ENCODE results near the gene ACTRT3. TPM values are rescaled to one million over a fixed set of nuclear protein-coding genes. Genes with fewer than 3 reads are reported as not detected.

Gene ACTRT3
- 1.3 and 2.3 TPM in 2 replicates for total RNA-seq (2021)
- Bru-seq, nascent RNA, result percentile 47 among the genes with signal in this experiment
- percentile 49 among the genes with signal in this experiment for BruChase-seq, experiment 1, labeled RNA remaining after a 2-hour chase
- BruChase-seq, experiment 2, labeled RNA remaining after a 6-hour chase, result percentile 60 among the genes with signal in this experiment
- long read RNA-seq, partial matches to known transcripts, result 0 of 1 reads
- long read RNA-seq, other reads (novel, unspliced or antisense), result 0 of 1 reads

DNA sequence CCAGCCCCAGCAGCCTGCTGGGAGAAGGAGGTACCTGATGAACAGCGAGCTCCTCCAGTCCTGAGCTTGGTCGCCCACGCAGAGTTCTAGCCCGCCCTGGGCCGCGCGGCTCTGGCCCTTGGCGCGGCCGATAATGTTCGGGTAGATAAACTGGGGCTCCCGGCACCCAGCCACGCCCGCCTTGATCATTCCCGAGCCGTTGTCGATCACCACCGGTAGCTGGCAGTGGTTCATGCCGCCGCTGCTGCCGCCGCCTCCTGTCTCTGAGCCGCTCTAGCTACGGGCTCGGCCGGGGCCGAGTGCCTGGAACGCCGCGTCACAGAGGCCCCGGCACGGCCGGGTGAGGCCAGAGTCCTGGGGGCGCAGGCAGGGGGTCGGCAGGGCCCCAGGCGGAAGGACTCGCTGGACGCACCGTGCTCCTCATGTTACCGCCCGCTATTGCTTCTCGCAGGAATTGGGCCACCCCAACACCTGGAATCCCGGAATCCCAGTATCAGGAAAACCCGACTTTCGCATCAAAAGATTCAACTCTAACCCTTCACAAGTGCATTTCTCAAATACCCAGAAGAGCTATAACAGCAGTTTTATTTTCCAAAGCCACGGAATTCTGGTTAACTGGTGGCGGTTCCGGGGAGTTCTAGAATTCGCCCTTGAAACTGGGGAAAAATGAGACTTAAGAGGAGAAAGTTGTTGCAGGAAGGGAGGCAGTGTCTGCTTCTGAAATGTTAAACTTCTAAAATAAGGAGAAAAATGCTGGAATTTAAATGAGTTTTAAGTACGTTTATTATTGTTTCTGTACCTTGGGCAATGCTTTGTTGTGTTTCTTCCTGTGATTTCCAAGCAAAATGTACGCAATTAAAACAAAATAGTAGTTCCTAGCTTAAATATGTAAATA lies at the start of gene ACTRT3:
ACTRT3 (minus strand) TSS at position 275 of the 895 bp plus-strand sequence; CDS start at position 234, 41 bp downstream.
- H3K4me3 ChIP-seq (ENCODE audit: low read depth, low read length, poor library complexity, severe bottlenecking), result peak within 1 kb of the TSS; percentile 57
- peak; percentile 82 for DNase-seq (ENCODE audit: low spot score)
- peaks cover 7% of the 10 kb centered on the region for H3K4me1 ChIP-seq (ENCODE audit: insufficient read depth, low read length, poor library complexity, severe bottlenecking)
- H3K9me3 ChIP-seq (ENCODE audit: low read depth, low read length, poor library complexity, severe bottlenecking), result no peaks in the 10 kb centered on the region
- ChIA-PET CTCF (interaction anchor here (0.6 kb wide), 1 partner anchor 570 kb away, joined by 9 read pairs; no protein-coding TSS in a partner anchor), POLR2A (ENCODE audit: low non-redundant PET) (interaction anchor here (0.6 kb wide), 1 partner anchor 763 kb away, joined by 12 read pairs; no protein-coding TSS in a partner anchor)
- peaks cover under 1% of the 10 kb centered on the region for H3K36me3 ChIP-seq (ENCODE audit: insufficient read depth, low read length, poor library complexity, severe bottlenecking)
- TF ChIP-seq, protein P1, sequence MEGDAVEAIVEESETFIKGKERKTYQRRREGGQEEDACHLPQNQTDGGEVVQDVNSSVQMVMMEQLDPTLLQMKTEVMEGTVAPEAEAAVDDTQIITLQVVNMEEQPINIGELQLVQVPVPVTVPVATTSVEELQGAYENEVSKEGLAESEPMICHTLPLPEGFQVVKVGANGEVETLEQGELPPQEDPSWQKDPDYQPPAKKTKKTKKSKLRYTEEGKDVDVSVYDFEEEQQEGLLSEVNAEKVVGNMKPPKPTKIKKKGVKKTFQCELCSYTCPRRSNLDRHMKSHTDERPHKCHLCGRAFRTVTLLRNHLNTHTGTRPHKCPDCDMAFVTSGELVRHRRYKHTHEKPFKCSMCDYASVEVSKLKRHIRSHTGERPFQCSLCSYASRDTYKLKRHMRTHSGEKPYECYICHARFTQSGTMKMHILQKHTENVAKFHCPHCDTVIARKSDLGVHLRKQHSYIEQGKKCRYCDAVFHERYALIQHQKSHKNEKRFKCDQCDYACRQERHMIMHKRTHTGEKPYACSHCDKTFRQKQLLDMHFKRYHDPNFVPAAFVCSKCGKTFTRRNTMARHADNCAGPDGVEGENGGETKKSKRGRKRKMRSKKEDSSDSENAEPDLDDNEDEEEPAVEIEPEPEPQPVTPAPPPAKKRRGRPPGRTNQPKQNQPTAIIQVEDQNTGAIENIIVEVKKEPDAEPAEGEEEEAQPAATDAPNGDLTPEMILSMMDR (conservative IDR thresholded peaks at IDR 0.05; ENCODE audit: low read depth, low read length), result no peak; the same call in 1 of the 2 replicates
- TF ChIP-seq EZH2 (IDR thresholded peaks at IDR 0.05; ENCODE audit: borderline replicate concordance, low read depth, low read length, poor library complexity, severe bottlenecking), result no peak
- intact Hi-C loops (cut with micrococcal nuclease; ENCODE audit: unreplicated experiment), result loop anchor here (10.0 kb wide), 4 partner anchors 195 to 1035 kb away; partner anchors contain the start of gene SEC62
- H3K27me3 ChIP-seq (replicated peaks; ENCODE audit: insufficient read depth, low read depth, low read length, poor library complexity), result no peaks in the 10 kb centered on the region
- H3K27ac ChIP-seq (ENCODE audit: low read depth, low read length, poor library complexity, severe bottlenecking), result peak within 1 kb of the TSS; percentile 80
- no TSS peak for BruUV-seq (replicated peaks)

DNA sequence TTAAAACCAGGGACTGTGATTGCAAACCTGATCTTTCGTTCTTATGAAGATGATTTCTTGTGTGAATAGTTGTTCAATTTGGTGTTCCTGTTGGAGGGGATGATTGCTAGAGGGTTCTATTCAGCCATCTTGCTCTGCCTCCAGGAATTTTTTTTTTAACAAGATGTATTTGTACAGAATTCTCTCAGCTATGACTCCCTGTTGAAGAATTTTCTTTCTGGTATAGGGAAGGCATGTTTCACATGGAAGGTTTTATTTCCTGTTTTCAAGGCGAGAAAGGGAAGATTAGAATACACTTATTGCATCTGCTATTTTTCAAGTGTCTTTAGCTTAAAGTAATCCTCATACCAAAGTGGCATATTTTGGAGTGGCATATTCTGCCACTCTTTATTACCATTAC lies 49.0 kb upstream of the ACTRT3 start:
- BruUV-seq (replicated peaks), result no TSS peak
- H3K4me1 ChIP-seq (ENCODE audit: insufficient read depth, low read length, poor library complexity, severe bottlenecking), result no peaks in the 10 kb centered on the region
- H3K9me3 ChIP-seq (ENCODE audit: low read depth, low read length, poor library complexity, severe bottlenecking), result no peaks in the 10 kb centered on the region
- no peak overlapping the region for H3K27ac ChIP-seq (ENCODE audit: low read depth, low read length, poor library complexity, severe bottlenecking)
- no peak for TF ChIP-seq EZH2 (IDR thresholded peaks at IDR 0.05; ENCODE audit: borderline replicate concordance, low read depth, low read length, poor library complexity, severe bottlenecking)
- TF ChIP-seq, protein P1 (conservative IDR thresholded peaks at IDR 0.05; ENCODE audit: low read depth, low read length), result no peak
- no peaks in the 10 kb centered on the region for H3K36me3 ChIP-seq (ENCODE audit: insufficient read depth, low read length, poor library complexity, severe bottlenecking)
- no peaks in the 10 kb centered on the region for H3K27me3 ChIP-seq (replicated peaks; ENCODE audit: insufficient read depth, low read depth, low read length, poor library complexity)
- ChIA-PET CTCF (no interaction called here), POLR2A (ENCODE audit: low non-redundant PET) (no interaction called here)
- intact Hi-C loops (cut with micrococcal nuclease; ENCODE audit: unreplicated experiment), result no loop called here
- no peak overlapping the region for H3K4me3 ChIP-seq (ENCODE audit: low read depth, low read length, poor library complexity, severe bottlenecking)
- no peak for DNase-seq (ENCODE audit: low spot score)

DNA sequence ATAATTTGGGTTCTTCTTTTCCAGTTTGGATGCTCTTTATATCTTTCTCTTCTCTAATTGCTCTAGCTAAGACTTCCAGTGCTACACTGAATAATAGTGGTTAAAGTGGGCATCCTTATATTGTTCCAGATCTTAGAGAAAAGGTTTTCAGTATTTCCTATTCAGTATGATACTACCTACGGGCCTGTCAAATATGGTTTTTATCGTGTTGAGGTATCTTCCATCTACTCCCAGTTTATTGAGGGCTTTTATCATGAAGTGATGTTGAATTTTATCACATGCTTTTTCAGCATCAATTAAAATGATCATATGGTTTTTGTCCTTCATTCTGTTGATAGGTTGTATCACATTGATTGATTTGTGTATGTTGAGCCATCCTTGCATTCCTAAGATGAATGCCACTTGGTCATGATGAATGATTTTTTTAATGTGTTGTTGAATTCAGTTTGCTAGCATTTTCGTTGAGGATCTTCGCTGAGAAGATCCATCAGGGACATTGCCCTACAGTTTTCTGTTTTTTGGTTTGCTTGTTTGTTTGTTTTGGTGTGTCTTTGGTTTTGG lies 46.3 kb upstream of the ACTRT3 start:
- TF ChIP-seq, protein P1 (conservative IDR thresholded peaks at IDR 0.05; ENCODE audit: low read depth, low read length), result no peak
- no peak for TF ChIP-seq EZH2 (IDR thresholded peaks at IDR 0.05; ENCODE audit: borderline replicate concordance, low read depth, low read length, poor library complexity, severe bottlenecking)
- Histone ChIP-seq H3K27me3 (replicated peaks; ENCODE audit: insufficient read depth, low read depth, low read length, poor library complexity) (no peaks in the 10 kb centered on the region), H3K4me1 (ENCODE audit: insufficient read depth, low read length, poor library complexity, severe bottlenecking) (peaks cover 5% of the 10 kb centered on the region), H3K36me3 (ENCODE audit: insufficient read depth, low read length, poor library complexity, severe bottlenecking) (no peaks in the 10 kb centered on the region), H3K4me3 (ENCODE audit: low read depth, low read length, poor library complexity, severe bottlenecking) (no peak overlapping the region), H3K27ac (ENCODE audit: low read depth, low read length, poor library complexity, severe bottlenecking) (no peak overlapping the region), H3K9me3 (ENCODE audit: low read depth, low read length, poor library complexity, severe bottlenecking) (no peaks in the 10 kb centered on the region)
- no peak for DNase-seq (ENCODE audit: low spot score)
- no TSS peak for BruUV-seq (replicated peaks)
- ChIA-PET CTCF (no interaction called here), POLR2A (ENCODE audit: low non-redundant PET) (no interaction called here)
- intact Hi-C loops (cut with micrococcal nuclease; ENCODE audit: unreplicated experiment), result no loop called here

All from A673 (cell line).